ENCODE measurements around the gene CFHR4. TPM values are rescaled to one million over a fixed set of nuclear protein-coding genes. Genes with fewer than 3 reads are reported as not detected.

CFHR4 gene
- total and polyA plus RNA-seq, 4 donors: not detected

GRCh38 chr1:196858811-196859210 lies 29.0 kb upstream of the CFHR4 start:
- H3K9me3 ChIP-seq (ENCODE audit: control insufficient read depth in 4 of 4, insufficient read depth in 3 of 4, low read length in 3 of 4): peaks cover 0 to 3% (median under 1%) of the 10 kb centered on the region in 4 donors
- H3K27me3 ChIP-seq (ENCODE audit: control insufficient read depth in 3 of 3, insufficient read depth in 3 of 3, low read length in 2 of 3): no peaks in the 10 kb centered on the region
- no peak overlapping the region for H3K9ac ChIP-seq (ENCODE audit: insufficient read depth in 1 of 2, low read length in 2 of 2)
- 75 to 80% methylated on average over 3 of the region's 3 CpGs for WGBS, 2 donors
- ATAC-seq (ENCODE audit: insufficient read depth, low FRiP score): no peak
- H3K27ac ChIP-seq (ENCODE audit: low read depth in 1 of 2, low read length in 1 of 2): no peak overlapping the region
- DNase-seq: no peak
- TF ChIP-seq CTCF (IDR thresholded peaks at IDR 0.05; ENCODE audit: control extremely low read depth, extremely low read depth): no peak
- H3K4me1 ChIP-seq (ENCODE audit: control insufficient read depth in 5 of 5, insufficient read depth in 5 of 5, low read length in 5 of 5): no peaks in the 10 kb centered on the region
- no peak overlapping the region for H3K4me3 ChIP-seq
- no peaks in the 10 kb centered on the region for H3K36me3 ChIP-seq (ENCODE audit: control insufficient read depth in 4 of 4, insufficient read depth in 4 of 4, low read length in 4 of 4)

GRCh38 chr1:196860323-196860884 lies 27.4 kb upstream of the CFHR4 start:
- no peak overlapping the region for H3K27ac ChIP-seq (ENCODE audit: low read depth in 1 of 2, low read length in 1 of 2)
- no peak for ATAC-seq (ENCODE audit: insufficient read depth, low FRiP score)
- H3K9ac ChIP-seq (ENCODE audit: insufficient read depth in 1 of 2, low read length in 2 of 2): no peak overlapping the region
- no peaks in the 10 kb centered on the region for H3K27me3 ChIP-seq (ENCODE audit: control insufficient read depth in 3 of 3, insufficient read depth in 3 of 3, low read length in 2 of 3)
- no peaks in the 10 kb centered on the region for H3K4me1 ChIP-seq (ENCODE audit: control insufficient read depth in 5 of 5, insufficient read depth in 5 of 5, low read length in 5 of 5)
- TF ChIP-seq CTCF (IDR thresholded peaks at IDR 0.05; ENCODE audit: control extremely low read depth, extremely low read depth): no peak
- 94 to 97% methylated on average over 1 of the region's 1 CpG for WGBS, 2 donors
- DNase-seq: no peak
- no peak overlapping the region for H3K4me3 ChIP-seq
- H3K36me3 ChIP-seq (ENCODE audit: control insufficient read depth in 4 of 4, insufficient read depth in 4 of 4, low read length in 4 of 4): no peaks in the 10 kb centered on the region
- H3K9me3 ChIP-seq (ENCODE audit: control insufficient read depth in 4 of 4, insufficient read depth in 3 of 4, low read length in 3 of 4): peaks cover 0 to 3% (median under 1%) of the 10 kb centered on the region in 4 donors

- Histone ChIP-seq H3K9ac (ENCODE audit: insufficient read depth in 1 of 2, low read length in 2 of 2) (no peak overlapping the region), H3K27ac (ENCODE audit: low read depth in 1 of 2, low read length in 1 of 2) (no peak overlapping the region), H3K4me1 (ENCODE audit: control insufficient read depth in 5 of 5, insufficient read depth in 5 of 5, low read length in 5 of 5) (no peaks in the 10 kb centered on the region), H3K4me3 (no peak overlapping the region), H3K9me3 (ENCODE audit: control insufficient read depth in 4 of 4, insufficient read depth in 3 of 4, low read length in 3 of 4) (peaks cover 0 to 3% (median 0%) of the 10 kb centered on the region in 4 donors), H3K27me3 (ENCODE audit: control insufficient read depth in 3 of 3, insufficient read depth in 3 of 3, low read length in 2 of 3) (no peaks in the 10 kb centered on the region), H3K36me3 (ENCODE audit: control insufficient read depth in 4 of 4, insufficient read depth in 4 of 4, low read length in 4 of 4) (no peaks in the 10 kb centered on the region)
- no peak for TF ChIP-seq CTCF (IDR thresholded peaks at IDR 0.05; ENCODE audit: control extremely low read depth, extremely low read depth)
- DNase-seq (no peak), ATAC-seq (ENCODE audit: insufficient read depth, low FRiP score) (no peak)
- WGBS, 2 donors: 59 to 86% methylated on average over 2 of the region's 2 CpGs
Observed at GRCh38 chr1:196861429-196861828, 26.4 kb upstream of the CFHR4 start.

GRCh38 chr1:196866974-196867373 lies 20.9 kb upstream of the CFHR4 start:
- H3K9ac ChIP-seq (ENCODE audit: insufficient read depth in 1 of 2, low read length in 2 of 2): no peak overlapping the region
- no peak for TF ChIP-seq CTCF (IDR thresholded peaks at IDR 0.05; ENCODE audit: control extremely low read depth, extremely low read depth)
- H3K36me3 ChIP-seq (ENCODE audit: control insufficient read depth in 4 of 4, insufficient read depth in 4 of 4, low read length in 4 of 4): no peaks in the 10 kb centered on the region
- H3K27ac ChIP-seq (ENCODE audit: low read depth in 1 of 2, low read length in 1 of 2): no peak overlapping the region
- DNase-seq: no peak
- H3K4me1 ChIP-seq (ENCODE audit: control insufficient read depth in 5 of 5, insufficient read depth in 5 of 5, low read length in 5 of 5): no peaks in the 10 kb centered on the region
- WGBS, 2 donors: 88 to 96% methylated on average over 1 of the region's 1 CpG
- no peak for ATAC-seq (ENCODE audit: insufficient read depth, low FRiP score)
- H3K4me3 ChIP-seq: no peak overlapping the region
- no peaks in the 10 kb centered on the region for H3K9me3 ChIP-seq (ENCODE audit: control insufficient read depth in 4 of 4, insufficient read depth in 3 of 4, low read length in 3 of 4)
- no peaks in the 10 kb centered on the region for H3K27me3 ChIP-seq (ENCODE audit: control insufficient read depth in 3 of 3, insufficient read depth in 3 of 3, low read length in 2 of 3)
